NB4 (cell line): ENCODE measurements around the gene RRP1B.

ENCODE experiments used
- MYC ChIP-seq: IDR thresholded peaks from 2 replicates; pipeline ENCODE4 v1.6.1; 2011; ENCODE audit warnings: low read depth, low read length
- POLR2A ChIP-seq: IDR thresholded peaks from 2 replicates; pipeline ENCODE4 v1.6.1; 2011; ENCODE audit warnings: mild to moderate bottlenecking; ENCODE audit not compliant: insufficient read length; ENCODE audit errors: extremely low read depth
- TF ChIP-seq, protein P1 (sequence below): IDR thresholded peaks from one replicate; pipeline ENCODE4 v1.5.1; 2012; ENCODE audit warnings: low read depth, low read length
- TF ChIP-seq, protein P2 (sequence below): IDR thresholded peaks from 2 replicates; pipeline ENCODE4 v1.6.1; 2011; ENCODE audit warnings: low read depth, low read length

GRCh38 chr21:43645136-43645891 is 14.0 kb upstream of the RRP1B start:
- TF ChIP-seq, protein P1, sequence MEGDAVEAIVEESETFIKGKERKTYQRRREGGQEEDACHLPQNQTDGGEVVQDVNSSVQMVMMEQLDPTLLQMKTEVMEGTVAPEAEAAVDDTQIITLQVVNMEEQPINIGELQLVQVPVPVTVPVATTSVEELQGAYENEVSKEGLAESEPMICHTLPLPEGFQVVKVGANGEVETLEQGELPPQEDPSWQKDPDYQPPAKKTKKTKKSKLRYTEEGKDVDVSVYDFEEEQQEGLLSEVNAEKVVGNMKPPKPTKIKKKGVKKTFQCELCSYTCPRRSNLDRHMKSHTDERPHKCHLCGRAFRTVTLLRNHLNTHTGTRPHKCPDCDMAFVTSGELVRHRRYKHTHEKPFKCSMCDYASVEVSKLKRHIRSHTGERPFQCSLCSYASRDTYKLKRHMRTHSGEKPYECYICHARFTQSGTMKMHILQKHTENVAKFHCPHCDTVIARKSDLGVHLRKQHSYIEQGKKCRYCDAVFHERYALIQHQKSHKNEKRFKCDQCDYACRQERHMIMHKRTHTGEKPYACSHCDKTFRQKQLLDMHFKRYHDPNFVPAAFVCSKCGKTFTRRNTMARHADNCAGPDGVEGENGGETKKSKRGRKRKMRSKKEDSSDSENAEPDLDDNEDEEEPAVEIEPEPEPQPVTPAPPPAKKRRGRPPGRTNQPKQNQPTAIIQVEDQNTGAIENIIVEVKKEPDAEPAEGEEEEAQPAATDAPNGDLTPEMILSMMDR, result peak; percentile 53
- TF ChIP-seq, protein P2, sequence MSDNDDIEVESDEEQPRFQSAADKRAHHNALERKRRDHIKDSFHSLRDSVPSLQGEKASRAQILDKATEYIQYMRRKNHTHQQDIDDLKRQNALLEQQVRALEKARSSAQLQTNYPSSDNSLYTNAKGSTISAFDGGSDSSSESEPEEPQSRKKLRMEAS, result no peak
- TF ChIP-seq POLR2A (no peak), MYC (peak; percentile 64)
